Memory B cell (primary cell): ENCODE data around the gene USP47.
A peak's percentile ranks its signal among the peaks of the same experiment; 100 is the strongest.
"Not testable (repeated sequence)": the region's sequence is repeated elsewhere in the genome, so short reads cannot be mapped to it uniquely, and the experiment has no call there.

ENCODE experiments used
- ATAC-seq: fragments of 150-1000 bp; cut with Tn5 transposase; 2 replicates; pipeline ENCODE4 v1.10.0; 2021; ENCODE audit warnings: low read depth, mild to moderate bottlenecking, moderate library complexity
- DNase-seq, 2 donors: peaks; one replicate each; pipeline ENCODE4 v3.0.0; 2022; ENCODE audit warnings: low spot score in 2 of 2
- H3K27ac Mint-ChIP-seq: one replicate; pipeline ENCODE4 v1.8.0; 2022; ENCODE audit warnings: mild to moderate bottlenecking, moderate library complexity, mixed read lengths
- H3K27me3 Mint-ChIP-seq: one replicate; pipeline ENCODE4 v1.8.0; 2022; ENCODE audit warnings: mixed read lengths
- H3K36me3 Mint-ChIP-seq: one replicate; pipeline ENCODE4 v1.8.0; 2022; ENCODE audit warnings: mild to moderate bottlenecking, mixed read lengths
- H3K4me1 Mint-ChIP-seq: one replicate; pipeline ENCODE4 v1.8.0; 2022; ENCODE audit warnings: mixed read lengths
- H3K4me3 Mint-ChIP-seq: one replicate; pipeline ENCODE4 v1.8.0; 2022; ENCODE audit warnings: mild to moderate bottlenecking, moderate library complexity, mixed read lengths
- H3K9me3 Mint-ChIP-seq: one replicate; pipeline ENCODE4 v1.8.0; 2022; ENCODE audit warnings: mixed read lengths

Gene USP47

DNA sequence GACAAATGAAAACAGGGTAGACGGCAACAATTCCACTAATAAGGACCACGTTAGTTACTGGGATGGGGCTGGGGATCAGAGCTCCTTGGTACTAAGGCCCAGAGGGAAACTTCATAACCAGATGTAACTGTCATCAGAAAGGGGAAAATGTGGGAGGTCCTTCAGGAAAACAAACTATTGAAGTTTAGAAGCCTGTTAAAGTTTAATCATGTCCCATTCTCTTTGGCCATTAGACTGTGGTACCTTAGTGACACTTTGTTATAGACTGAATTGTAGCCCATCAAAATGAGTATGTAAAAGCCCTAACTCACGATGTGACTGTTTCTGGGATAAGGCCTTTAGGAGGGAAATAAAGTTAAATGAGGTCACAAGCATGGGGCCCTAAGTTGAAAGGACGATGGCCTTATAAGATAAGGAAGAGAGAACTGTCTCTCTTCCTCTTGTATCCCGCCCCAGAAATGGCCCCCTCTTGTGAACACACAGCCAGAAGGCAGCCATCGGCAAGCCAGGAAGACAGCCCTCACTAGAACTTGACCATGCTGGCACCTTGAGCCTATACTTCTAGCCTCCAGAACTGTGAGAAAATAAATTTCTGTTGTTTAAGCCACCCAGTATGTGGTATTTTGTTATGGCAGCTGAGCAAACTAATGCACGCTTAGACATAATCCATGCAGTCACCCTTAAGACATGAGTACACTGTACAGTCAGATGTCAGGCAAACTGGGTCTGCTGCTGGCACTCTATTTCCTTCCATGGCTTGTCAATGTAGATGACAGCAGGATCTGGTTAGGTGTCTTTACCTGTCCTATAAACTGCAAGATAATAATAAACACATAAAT, 26.9 kb upstream of the USP47 start:
- Mint-ChIP-seq H3K27ac (no peak overlapping the region), H3K4me3 (no peak overlapping the region), H3K36me3 (no peaks in the 10 kb centered on the region), H3K9me3 (no peaks in the 10 kb centered on the region), H3K4me1 (peaks cover 2% of the 10 kb centered on the region), H3K27me3 (peaks cover 14% of the 10 kb centered on the region)
- DNase-seq, result no peak
- ATAC-seq, result no peak

DNA sequence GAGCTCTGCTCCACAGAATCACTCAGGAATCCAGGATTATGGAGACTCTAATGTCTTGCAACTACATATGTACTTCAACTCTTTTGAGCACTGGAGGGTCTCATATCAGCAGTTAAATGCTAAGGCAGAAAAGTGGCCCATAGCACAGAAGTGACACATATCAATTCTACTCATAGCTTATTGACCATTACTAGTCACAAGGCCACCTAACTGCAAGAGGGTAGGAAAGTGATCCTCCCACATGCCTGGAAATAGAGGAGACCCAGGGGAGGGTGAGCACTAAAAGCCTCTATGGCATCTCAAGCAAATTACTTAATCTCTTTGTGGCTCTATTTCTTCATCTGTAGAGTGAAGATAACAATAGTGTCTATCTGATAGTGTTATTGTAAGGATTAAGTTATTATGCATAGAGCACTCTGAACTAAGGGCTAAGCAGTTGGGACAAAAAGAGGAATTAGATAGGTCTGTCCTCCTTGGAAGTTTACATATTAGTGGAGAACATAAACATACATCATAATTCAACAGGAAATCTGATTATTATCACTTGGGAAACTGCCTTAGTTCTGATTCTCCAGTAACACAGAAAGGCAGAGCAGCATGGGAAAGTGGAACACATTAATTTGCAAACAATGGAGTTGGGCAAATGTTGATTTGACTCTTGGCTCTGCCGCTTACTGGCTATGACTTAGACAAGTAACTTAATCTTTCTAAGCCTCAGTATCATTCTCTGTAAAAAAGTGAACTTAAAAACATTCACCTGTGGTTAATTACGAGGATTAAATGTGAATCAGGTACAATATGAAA, 25.1 kb upstream of the USP47 start:
- peaks cover 14% of the 10 kb centered on the region for H3K27me3 Mint-ChIP-seq
- H3K27ac Mint-ChIP-seq, result no peak overlapping the region
- H3K4me1 Mint-ChIP-seq, result peaks cover 2% of the 10 kb centered on the region
- H3K9me3 Mint-ChIP-seq, result no peaks in the 10 kb centered on the region
- no peaks in the 10 kb centered on the region for H3K36me3 Mint-ChIP-seq
- ATAC-seq, result no peak
- H3K4me3 Mint-ChIP-seq, result no peak overlapping the region
- DNase-seq, result no peak

DNA sequence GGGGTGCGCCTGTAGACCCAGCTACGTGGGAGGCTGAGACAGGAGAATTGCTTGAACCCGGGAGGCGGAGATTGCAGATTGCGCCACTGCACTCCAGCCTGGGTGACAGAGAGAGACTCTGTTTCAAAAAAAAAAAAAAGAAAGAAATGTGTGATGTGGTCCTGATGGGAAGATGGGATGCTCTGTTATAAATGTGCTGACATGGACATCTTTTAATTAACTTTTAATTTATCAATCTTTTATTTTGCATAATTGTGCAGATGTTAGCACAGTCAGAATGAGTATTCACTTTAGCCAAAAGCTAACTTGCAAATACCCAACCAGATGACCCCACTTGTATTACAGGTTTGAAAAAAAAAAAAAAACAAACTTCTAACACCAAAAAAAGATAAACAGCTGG, 23.8 kb upstream of the USP47 start:
- ATAC-seq (no peak), DNase-seq (no peak)
- Mint-ChIP-seq H3K9me3 (no peaks in the 10 kb centered on the region), H3K4me3 (no peak overlapping the region), H3K36me3 (no peaks in the 10 kb centered on the region), H3K27ac (no peak overlapping the region), H3K27me3 (peaks cover 12% of the 10 kb centered on the region), H3K4me1 (peaks cover 2% of the 10 kb centered on the region)

DNA sequence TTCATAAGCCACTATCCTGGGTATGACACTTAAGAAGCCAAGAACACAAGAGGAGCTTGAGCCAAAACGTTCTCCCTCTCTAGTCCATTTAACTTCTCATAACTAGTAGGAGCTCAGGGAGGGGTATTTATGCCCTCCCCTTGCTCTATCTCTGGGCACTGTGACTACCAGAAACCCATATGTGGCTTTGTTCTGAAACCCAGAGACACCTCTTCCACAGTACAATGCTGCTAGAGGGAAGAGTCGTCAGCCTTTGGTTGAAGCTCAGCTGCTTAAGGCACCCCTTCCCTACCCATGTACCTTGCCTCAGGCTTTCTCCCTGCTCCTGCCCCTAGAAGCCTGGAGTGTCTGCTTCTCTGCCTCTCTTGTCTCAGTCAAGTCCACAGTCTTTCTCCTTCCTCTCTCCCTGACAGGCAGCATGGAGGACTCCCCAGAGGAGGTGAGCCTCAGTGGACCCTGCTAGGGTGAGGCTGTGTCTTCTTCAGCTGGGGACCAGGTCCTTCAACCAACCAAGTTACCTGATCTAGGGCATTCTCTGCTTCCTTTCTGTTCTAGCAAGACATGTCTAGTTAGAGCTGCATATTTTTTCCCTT, 23.1 kb upstream of the USP47 start:
- H3K27me3 Mint-ChIP-seq, result peaks cover 12% of the 10 kb centered on the region
- H3K9me3 Mint-ChIP-seq, result peaks cover under 1% of the 10 kb centered on the region
- no peak overlapping the region for H3K27ac Mint-ChIP-seq
- no peak for DNase-seq
- H3K4me1 Mint-ChIP-seq, result peaks cover 2% of the 10 kb centered on the region
- peaks cover under 1% of the 10 kb centered on the region for H3K36me3 Mint-ChIP-seq
- no peak overlapping the region for H3K4me3 Mint-ChIP-seq
- no peak for ATAC-seq

DNA sequence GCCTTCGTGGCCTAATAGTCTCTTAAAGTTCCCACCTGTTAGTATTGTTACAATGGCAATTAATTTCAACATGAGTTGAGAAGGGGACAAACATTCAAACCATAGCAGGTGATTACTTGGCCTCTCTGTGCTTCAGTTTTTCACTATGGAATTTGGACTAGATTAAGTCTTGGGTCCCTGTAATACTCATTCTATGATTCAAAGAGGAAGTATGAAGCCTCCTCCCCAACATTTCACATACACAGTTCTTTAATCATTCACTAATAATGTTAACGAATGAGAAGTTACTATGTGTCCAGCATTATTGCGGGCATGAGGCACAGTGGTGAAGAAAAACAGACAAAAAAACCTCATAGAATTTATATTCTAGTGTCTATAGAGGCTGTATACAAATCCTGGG, 19.9 kb upstream of the USP47 start:
- ATAC-seq (no peak), DNase-seq (no peak)
- no peaks in the 10 kb centered on the region for H3K4me1 Mint-ChIP-seq
- H3K9me3 Mint-ChIP-seq, result peaks cover 8% of the 10 kb centered on the region
- peaks cover 7% of the 10 kb centered on the region for H3K27me3 Mint-ChIP-seq
- H3K4me3 Mint-ChIP-seq, result no peak overlapping the region
- peaks cover 5% of the 10 kb centered on the region for H3K36me3 Mint-ChIP-seq
- no peak overlapping the region for H3K27ac Mint-ChIP-seq

DNA sequence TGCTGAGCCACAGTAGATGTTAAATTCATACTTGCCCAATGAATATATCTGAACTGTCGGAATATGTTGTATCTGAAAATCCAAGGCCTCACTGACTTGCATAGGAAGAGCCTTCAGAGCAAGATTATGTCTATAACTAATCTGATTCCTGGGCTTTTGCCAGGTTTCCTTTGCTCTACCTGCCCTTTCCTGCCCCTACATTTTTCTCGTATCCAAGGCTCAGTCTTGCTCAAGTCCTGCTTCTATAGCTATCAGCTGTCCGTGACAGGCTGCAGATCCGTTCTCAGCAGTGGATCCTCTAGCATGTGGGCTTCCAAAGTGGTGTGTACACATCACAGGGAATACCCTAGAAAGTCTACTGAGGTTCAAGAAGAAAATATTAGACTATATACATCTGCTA, 18.8 kb upstream of the USP47 start:
- peaks cover 8% of the 10 kb centered on the region for H3K9me3 Mint-ChIP-seq
- H3K27ac Mint-ChIP-seq, result no peak overlapping the region
- H3K4me1 Mint-ChIP-seq, result no peaks in the 10 kb centered on the region
- no peak for DNase-seq
- H3K4me3 Mint-ChIP-seq, result no peak overlapping the region
- ATAC-seq, result no peak
- peaks cover 5% of the 10 kb centered on the region for H3K27me3 Mint-ChIP-seq
- H3K36me3 Mint-ChIP-seq, result peaks cover 5% of the 10 kb centered on the region

DNA sequence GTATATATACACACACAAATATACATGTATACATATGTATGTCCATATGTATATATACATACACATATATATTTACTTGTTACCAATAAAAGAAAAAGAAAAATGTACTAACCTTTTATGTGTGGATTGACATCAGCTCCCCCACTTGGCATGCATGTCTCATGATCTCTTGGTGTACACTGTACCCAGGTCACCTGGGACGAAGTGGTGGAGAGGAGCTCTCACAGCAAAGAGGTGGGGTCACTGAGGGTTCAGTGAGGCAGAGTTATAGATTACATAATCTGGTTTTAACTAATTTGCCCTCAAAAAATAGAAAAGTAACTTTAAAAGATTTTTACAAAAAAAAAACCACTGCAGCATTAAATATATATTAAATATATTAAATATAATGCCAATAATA, 15.5 kb upstream of the USP47 start:
- H3K27me3 Mint-ChIP-seq, result peaks cover 4% of the 10 kb centered on the region
- ATAC-seq (peak; percentile 39), DNase-seq (no peak)
- H3K9me3 Mint-ChIP-seq, result peaks cover 8% of the 10 kb centered on the region
- no peak overlapping the region for H3K4me3 Mint-ChIP-seq
- peaks cover 5% of the 10 kb centered on the region for H3K36me3 Mint-ChIP-seq
- H3K4me1 Mint-ChIP-seq, result no peaks in the 10 kb centered on the region
- H3K27ac Mint-ChIP-seq, result no peak overlapping the region

DNA sequence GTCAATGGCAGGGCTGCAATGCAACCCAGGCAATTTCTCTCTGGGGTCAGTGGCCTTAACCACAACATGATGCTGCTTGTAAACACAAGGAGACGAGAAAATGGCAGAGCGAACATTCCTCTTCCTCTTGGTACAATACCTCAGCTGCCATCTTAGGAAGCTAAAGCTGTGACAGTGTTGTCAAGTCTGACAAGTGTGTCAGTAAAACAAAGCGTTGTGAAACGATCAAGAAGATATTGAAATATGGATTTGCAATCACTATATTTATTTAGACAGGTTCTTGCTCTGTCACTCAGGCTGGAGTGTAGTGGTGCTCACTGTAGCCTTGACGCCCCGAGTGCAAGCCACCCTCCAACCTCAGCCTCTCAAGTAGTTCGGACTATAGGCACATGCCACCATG, 14.5 kb upstream of the USP47 start:
- DNase-seq (no peak), ATAC-seq (no peak)
- peaks cover 8% of the 10 kb centered on the region for H3K9me3 Mint-ChIP-seq
- no peak overlapping the region for H3K4me3 Mint-ChIP-seq
- no peaks in the 10 kb centered on the region for H3K4me1 Mint-ChIP-seq
- peaks cover 4% of the 10 kb centered on the region for H3K27me3 Mint-ChIP-seq
- no peak overlapping the region for H3K27ac Mint-ChIP-seq
- H3K36me3 Mint-ChIP-seq, result peaks cover 5% of the 10 kb centered on the region

DNA sequence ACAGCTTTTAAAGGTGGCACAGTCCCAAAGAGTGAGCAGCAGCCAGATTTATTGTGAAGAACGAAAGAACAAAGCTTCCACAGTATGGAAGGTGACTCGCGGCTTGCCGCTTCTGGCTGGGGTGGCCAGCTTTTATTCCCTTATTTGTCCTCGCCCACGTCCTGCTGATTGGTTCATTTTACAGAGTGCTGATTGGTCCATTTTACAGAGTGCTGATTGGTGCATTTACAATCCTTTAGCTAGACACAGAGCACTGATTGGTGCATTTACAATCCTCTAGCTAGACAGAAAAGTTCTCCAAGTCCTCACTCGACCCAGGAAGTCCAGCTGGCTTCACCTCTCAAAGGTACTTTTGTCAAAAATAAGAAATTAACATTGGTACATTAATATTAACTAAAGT, 10.4 kb upstream of the USP47 start:
- not testable (repeated sequence) for H3K4me1 Mint-ChIP-seq, DNase-seq, H3K27me3 Mint-ChIP-seq, H3K4me3 Mint-ChIP-seq, H3K36me3 Mint-ChIP-seq, H3K9me3 Mint-ChIP-seq, ATAC-seq, H3K27ac Mint-ChIP-seq

DNA sequence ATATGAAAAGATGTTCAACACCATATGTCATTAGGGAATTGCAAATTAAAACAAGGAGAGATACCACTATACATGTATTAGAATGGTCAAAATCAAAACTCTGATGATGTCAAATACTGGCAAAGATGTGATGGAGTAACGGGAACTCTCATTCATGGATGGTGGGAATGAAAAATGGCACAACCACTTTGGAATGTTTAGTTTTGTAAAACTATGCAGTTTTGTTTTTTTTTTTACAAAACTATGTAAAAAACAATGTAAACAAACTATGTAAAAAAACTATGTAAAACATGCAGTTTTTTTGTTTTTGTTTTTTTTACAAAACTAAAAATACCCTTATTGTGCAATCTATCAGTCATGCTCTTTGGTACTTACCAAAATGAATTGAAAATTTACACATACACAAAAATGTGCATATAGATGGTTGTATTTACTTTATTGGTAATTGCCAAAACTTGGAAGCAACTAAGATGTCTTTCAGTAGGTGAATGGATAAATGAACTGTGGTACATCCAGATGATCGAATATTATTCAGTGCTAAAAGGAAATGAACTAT, 5.0 kb upstream of the USP47 start:
- Mint-ChIP-seq H3K36me3 (no peaks in the 10 kb centered on the region), H3K4me3 (no peak overlapping the region), H3K4me1 (peaks cover 3% of the 10 kb centered on the region), H3K27me3 (peaks cover 7% of the 10 kb centered on the region), H3K9me3 (no peaks in the 10 kb centered on the region), H3K27ac (no peak overlapping the region)
- DNase-seq (no peak), ATAC-seq (no peak)

DNA sequence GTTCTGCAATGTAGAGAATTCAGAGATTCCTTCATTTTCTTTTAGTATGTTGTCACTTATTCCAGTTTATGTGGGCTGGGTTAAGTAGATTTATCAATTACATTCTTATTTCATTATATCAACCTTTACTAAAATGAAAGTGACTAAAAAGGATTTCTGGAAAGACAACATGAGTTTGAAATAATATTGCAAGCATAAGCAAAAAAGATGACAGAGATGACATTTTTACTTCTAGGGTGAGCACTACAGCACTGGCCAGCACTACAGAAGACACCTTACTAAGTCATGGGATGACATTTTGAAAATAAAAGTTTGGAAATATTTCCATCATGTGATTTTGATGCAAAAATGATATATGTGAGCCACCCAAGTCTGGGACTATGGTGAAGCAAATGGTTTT, 2.1 kb upstream of the USP47 start:
- no peak for DNase-seq
- Mint-ChIP-seq H3K27ac (no peak overlapping the region), H3K27me3 (peaks cover 7% of the 10 kb centered on the region), H3K9me3 (no peaks in the 10 kb centered on the region), H3K4me1 (peaks cover 4% of the 10 kb centered on the region), H3K4me3 (no peak overlapping the region), H3K36me3 (no peaks in the 10 kb centered on the region)
- ATAC-seq, result no peak

DNA sequence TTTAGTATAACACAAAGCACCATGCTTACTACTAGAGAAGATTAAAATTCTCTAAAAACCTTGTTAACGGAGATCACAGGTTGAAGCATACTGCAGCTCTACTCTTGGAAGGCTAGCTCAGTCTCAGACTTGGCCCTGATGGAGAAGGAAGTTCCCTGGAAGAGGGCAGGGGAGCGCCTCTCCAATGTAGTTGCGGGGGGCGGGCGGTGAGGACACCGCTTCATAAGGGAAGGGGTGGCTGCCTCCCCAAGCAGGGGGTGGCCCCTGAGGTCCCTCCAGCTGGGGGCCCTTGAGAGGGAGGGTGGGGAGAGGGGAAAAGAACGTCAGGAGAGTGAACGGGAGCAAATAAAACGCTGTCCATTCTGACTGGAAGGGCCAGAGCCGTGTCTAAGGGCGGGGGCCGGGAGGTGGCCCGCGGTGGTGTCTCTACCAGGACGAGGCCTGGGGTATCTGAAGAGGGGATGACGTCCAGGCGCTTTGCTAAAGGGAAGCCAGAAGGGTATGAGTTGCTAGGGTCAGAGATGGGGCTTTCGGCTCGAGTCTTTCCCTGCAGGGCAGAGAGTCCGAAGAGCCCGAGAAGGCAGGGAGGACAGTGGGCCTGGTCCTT, 553 bp upstream of the USP47 start:
- peaks cover 4% of the 10 kb centered on the region for H3K27me3 Mint-ChIP-seq
- no peak overlapping the region for H3K27ac Mint-ChIP-seq
- H3K36me3 Mint-ChIP-seq, result no peaks in the 10 kb centered on the region
- ATAC-seq (no peak), DNase-seq (peak in 1 of 2 donors; percentile 6)
- H3K4me1 Mint-ChIP-seq, result peaks cover 17% of the 10 kb centered on the region
- H3K9me3 Mint-ChIP-seq, result no peaks in the 10 kb centered on the region
- H3K4me3 Mint-ChIP-seq, result no peak overlapping the region

DNA sequence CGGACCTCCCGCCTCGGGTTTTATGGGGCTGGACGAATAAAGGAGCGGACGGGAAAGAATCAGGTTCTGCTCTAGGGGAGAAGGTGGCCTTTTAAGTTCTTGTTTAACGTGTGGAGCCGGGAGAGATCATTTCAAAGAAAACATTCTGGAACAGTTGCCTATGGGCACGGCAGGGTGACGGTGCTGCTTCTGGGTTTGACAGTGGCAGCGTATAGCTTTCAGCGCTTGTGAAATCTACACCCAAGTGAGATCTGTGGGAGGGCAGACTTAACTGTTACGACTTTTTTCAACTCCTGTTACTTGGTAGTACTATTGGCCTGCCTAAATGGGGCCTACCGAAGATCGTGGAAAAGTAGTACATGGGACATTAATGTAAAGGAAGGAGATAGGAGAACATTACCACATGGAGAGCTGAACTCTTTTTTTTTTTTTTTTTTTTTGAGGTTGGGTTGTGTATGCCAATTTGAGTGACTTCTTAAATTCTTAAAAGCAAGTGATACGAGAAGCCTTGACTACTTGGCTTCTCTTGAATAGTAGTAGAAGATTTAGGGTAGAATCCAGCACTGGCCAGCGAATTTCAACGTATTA, 743 bp downstream of the USP47 start:
- Mint-ChIP-seq H3K4me1 (peaks cover 26% of the 10 kb centered on the region), H3K9me3 (no peaks in the 10 kb centered on the region), H3K27ac (no peak overlapping the region), H3K4me3 (no peak overlapping the region), H3K27me3 (no peaks in the 10 kb centered on the region), H3K36me3 (no peaks in the 10 kb centered on the region)
- ATAC-seq, result peak; percentile 46
- DNase-seq, result no peak
